Stimulated activated CD8-positive, alpha-beta memory T cell treated with anti-CD3 and anti-CD28 coated beads, Interleukin-12 subunit alpha, Interleukin-12 subunit beta, amount 100 ng/mL, for 1 hour (primary cell): Measurements from ENCODE around the gene MYMK.

Experiments
- DNase-seq: peaks from one replicate; pipeline ENCODE4 v3.0.0-alpha.2; 2020; ENCODE audit warnings: low read depth

MYMK gene

GRCh38 chr9:133534346-133535291, 9.9 kb upstream of the MYMK start, which contains the start of gene ADAMTSL2:
Gene ADAMTSL2 (plus strand): TSS chr9:133534704. CDS start chr9:133536713, 2,009 bp downstream.
- DNase-seq, result peak; percentile 24

- DNase-seq, result no peak
Measured at GRCh38 chr9:133533857-133534256, 9.1 kb upstream of the MYMK start.

DNA sequence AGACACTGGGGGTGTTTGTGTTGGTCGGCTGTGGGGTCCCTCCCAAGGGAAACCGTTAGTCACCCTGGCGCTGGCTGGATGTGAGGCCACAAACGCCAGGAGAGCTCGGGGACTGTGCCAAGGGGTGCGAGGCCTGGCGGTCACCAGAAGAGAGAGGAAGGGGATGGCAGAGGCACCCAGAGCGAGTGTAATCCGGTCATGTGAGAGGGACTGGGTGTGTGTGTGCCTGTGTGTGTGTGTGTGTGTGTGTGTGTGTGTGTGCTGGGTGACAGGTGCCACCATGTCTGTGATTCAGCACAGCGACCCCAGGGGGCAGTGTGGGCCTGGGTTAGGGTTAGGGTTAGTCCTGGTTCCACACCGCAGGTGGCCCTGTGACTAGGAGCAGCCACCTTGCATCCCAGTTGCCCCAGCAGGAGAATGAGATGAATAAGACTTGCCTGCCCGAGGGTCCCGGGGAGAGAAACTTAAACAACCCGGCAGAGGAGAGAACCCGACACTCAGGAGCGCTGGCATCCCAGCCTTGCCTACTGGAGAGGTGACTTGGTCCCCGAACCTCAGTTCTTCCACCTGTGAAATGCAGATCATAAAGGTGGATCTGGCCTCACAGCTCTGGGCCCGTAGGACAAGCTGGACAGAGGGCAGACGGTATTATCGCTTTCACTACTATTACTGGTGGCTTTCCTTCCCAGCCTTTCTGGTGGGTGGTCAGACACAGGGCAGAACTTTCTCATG, 8.3 kb upstream of the MYMK start:
- peak; percentile 13 for DNase-seq

DNA sequence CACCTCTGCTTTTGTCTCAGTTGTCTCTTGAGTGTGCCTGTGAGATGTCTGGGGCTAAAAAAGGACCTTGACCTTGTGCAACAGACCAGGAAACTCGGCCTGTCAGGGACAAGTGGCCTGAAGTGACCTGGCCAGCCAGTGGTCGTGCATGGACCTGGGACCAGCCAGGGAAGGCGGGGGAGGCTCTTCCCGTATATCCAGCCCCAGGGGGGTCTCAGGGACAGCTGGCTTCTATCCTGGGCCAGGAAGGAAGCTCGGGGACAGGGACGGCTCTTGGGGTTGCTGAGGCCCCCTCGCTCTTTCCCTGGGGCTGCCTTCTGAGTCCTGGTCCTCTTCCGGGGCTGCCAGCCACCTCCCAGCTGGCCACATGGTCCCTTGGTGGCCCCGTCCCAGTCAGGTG, 6.5 kb upstream of the MYMK start:
- no peak for DNase-seq

GRCh38 chr9:133529874-133530273, 5.1 kb upstream of the MYMK start:
- no peak for DNase-seq

DNA sequence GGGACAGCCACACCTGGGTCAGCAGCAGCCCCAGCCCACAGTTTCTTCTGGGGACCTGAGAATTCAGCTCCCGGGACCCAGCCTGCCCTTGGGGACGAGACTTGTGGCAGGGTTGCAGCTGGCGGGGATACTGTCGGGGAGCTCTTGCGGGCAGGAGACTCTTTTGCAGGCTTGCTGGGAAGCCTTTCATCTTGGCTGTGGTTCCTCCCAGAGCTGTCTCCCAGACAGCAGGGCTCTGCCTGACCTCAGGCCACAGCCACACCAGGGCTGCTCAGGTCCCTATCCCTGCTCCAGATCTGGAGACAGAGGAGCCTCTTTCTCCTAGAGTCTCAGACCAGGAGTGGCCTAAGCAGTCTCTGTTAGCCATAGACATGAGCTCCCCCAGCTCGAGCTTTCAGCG, 4.7 kb upstream of the MYMK start:
- no peak for DNase-seq

DNA sequence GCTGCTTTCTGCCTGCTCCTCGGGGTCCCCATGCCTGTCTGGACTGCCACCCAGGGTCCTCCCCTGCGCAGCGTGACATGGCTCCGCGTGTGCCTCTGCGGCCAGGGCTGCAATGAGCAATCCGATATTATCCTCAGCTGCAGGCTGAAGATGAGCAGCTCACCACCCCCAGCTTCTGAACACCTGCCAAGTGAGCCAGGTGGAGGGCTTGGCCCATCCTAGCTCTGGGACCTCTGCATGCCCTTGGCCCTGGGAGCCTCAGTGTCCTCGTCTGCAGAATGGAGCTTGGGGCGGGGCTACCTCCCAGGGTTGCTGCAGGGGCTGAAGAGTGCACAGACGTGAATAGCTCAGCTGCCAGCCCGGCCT, 4.1 kb upstream of the MYMK start:
- no peak for DNase-seq

DNA sequence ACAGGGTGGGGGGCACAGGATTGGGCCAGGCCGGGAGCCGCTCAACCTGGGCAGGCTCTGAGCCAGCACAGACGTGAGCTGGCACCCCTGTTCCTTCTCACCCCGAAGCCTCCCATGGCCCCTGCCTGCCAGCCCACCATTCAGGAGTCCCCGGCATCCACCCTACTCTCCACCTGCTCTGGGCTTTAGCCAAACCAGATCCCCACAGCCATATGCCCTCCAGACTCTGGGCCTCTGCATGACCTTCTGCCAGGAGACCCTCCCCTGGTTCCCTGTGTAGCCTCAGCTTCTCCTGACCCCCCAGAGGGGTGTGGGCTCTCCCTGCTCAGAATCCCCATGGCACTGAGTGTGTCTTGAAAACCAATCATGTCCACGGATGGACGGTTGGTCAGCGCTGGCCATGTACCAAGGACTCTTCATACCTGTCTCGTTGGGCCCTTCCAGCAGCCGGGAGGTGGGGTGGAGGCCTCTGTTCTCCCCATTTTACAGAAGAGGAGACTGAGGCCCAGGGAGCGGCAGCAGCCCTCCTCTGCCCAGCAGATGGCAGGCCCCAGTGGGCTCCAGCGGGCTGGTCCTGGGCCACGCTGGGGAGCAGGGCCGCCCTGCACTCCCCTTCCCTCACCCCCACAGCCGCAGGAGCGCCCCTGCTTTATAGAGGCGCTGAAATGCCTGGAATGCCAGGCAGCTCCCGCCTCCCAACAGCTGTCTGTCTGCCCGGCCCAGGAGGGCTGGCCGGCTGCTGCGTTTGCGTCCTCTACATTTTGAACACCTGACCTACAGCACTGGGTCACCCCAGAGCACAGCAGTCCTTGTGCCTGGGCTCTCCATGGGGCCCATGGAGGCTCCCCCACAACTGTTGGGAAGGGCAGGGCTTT, 3.5 kb upstream of the MYMK start:
- DNase-seq, result no peak

GRCh38 chr9:133527444-133527920, 2.7 kb upstream of the MYMK start:
- DNase-seq, result no peak

- no peak for DNase-seq
Measured at GRCh38 chr9:133526721-133527321, 2.1 kb upstream of the MYMK start.

GRCh38 chr9:133525677-133526076, 918 bp upstream of the MYMK start:
- DNase-seq, result no peak

DNA sequence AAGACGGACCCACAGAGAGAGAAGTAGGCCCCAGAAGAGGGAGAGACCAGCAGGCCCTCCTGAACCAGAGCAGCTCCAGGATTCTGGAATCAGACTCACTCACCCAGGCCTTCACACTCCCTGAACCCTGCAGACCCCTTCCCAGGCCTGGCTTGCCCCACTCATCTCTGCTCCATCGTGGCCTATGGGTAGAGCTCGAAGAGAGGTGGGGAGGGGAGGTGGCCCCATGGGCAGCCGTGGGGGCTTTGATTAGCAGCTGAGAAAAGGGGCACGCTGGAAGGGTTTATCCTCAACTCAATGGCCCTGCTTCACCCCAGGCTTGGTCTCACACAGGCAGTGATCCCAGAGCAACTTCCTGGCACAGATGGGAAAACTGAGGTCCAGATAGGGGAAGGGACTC, 613 bp downstream of the MYMK start:
- no peak for DNase-seq

GRCh38 chr9:133523106-133523505, 1.7 kb downstream of the MYMK start:
- DNase-seq, result no peak

- no peak for DNase-seq
Measured at GRCh38 chr9:133522073-133522910, 2.5 kb downstream of the MYMK start.

- DNase-seq, result no peak
Measured at GRCh38 chr9:133521122-133522072, 3.4 kb downstream of the MYMK start.

DNA sequence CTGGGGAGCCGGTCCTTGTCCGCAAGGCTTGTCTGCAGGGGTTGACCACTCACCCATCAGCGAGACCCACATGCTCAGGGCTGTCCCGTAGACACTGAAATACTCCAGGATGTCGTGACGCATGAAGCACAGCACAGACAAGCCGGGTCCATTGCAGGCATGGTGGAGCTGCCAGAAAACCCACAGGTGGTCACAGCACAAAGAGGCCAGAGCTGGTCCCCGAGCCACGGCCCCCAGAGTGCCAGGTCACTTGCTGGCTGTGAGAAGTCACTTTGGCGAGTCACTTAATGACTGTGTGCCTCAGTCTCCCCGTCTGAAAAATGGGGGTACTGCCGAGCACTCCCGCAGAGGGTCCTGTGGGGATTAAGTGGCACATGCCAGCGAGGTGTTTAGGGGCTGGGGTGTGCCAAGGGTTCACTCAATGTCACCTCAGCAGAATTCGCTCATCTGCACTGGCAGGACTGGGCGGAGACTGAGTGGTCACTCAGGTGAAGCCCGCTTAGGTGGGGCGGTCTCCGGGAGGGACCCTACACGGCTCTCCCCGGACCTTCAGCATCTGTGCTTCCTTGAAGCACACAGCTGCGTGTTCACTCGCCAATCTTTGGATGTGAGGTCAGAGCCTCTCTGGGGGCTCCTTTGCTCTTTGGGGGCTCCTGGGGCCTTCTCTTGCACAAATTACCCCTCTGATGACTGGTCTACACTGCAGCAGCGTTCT, 4.5 kb downstream of the MYMK start:
- DNase-seq, result no peak

DNA sequence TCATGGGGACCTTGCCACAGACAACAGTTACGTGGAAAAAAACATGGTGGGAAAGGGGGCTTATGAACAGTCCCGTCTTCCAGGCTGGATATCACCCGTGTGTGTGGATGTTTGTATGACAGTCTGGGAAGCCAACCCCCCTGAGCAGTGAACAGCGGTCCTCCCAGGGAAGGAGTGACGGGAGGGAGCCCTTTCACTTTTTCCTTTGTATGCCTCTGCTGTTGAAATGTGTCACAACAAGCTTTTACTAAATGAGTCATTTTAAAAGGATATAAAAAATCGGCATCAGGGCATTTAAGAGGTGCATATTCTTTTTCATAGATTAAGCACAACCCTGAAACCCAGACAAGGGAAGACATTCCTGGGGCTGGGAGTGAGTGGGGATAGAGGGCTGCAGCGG, 5.1 kb downstream of the MYMK start:
- DNase-seq, result no peak

DNA sequence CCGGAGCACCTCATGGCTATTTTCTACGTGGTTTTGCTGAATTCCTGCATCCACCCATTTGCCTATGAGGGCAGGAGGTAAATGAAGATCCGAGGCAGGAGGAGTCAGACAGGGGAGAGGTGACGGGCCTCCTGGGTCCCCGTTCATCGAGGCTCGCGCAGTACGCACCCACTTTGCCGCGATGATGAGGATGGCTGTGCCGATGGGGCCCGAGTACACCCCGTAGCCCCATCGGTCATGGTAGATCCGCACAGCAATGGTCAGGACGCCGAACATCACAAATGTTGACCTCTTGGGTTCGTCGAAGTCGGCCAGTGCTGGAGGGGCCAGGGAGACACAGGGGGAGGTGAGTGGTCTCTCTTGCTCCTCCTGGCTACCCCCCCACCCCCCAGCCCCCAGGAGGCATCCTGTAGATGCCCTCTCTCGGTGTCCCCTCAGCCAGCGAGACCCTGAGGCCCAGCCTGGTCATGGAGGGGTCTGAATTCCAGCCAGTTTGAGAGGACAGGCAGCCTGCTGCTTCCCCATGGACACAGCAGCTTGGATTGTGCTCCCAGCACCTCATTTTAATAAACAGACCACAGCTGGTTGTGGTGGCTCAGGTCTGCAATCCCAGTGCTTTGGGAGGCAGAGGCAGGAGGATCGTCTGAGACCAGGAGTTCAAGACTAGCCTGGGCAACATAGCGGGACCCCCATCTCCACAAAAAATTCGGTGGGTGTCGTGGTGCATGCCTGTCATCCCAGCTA, 5.9 kb downstream of the MYMK start:
- no peak for DNase-seq
